ENCODE measurements around the gene RIN1. TPM values are rescaled to one million over a fixed set of nuclear protein-coding genes. Genes with fewer than 3 reads are reported as not detected.

The RIN1 gene
- total and polyA plus RNA-seq, 2 experiments from 2014 or later = 6.2 to 9.5 TPM

DNA sequence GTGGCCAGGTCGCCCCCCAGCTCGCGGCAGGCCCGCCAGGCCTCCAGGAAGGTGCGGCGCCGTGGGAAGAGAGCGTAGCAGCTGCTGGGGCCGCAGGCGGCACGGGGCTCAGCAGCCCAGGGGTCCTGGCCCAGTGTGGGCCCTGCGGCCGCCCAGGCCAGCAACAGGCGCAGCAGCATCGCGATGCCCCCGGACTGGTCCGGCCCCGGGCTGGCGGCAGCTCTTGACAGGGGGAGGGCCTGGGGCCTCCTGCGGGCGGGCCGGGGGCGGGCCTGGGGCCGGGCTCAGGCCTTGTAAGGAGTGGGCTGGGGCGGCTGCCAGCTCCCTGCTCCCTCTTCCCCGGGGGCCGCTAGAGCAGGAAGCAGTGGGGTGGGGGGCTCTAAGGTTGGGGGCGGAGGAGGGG, 19.4 kb downstream of the RIN1 start, which contains the start of gene CD248:
Gene CD248, minus strand, starts transcription at position 196 of the 403 bp plus-strand sequence. Its CDS starts 17 bp downstream, at position 179.
- Histone ChIP-seq H4K20me1 (ENCODE audit: insufficient read depth, poor library complexity, severe bottlenecking) (no peaks in the 10 kb centered on the region), H3K27ac (peak within 1 kb of the TSS; percentile 97), H2AFZ (no peak within 1 kb of the TSS), H3K9me3 (ENCODE audit: low read depth) (no peaks in the 10 kb centered on the region), H3K4me2 (peak within 1 kb of the TSS; percentile 77), H3K9me2 (replicated peaks; ENCODE audit: insufficient read depth) (no peaks in the 10 kb centered on the region), H3K27me3 (no peaks in the 10 kb centered on the region), H3K4me3 (peak within 1 kb of the TSS; percentile 19), H3K36me3 (replicated peaks; ENCODE audit: insufficient read depth, low read depth) (no peaks in the 10 kb centered on the region), H3K4me1 (ENCODE audit: insufficient read depth) (peaks cover 23% of the 10 kb centered on the region), H3K79me2 (peaks cover 29% of the 10 kb centered on the region)
- DNase-seq (ENCODE audit: low spot score) = peak; percentile 84
- WGBS (ENCODE audit: low lambda C conversion rate, missing lambda C conversion rate) = 35% methylated on average over 10 of the region's 29 CpGs
- no peak for TF ChIP-seq EZH2 (IDR thresholded peaks at IDR 0.05; ENCODE audit: borderline replicate concordance)

DNA sequence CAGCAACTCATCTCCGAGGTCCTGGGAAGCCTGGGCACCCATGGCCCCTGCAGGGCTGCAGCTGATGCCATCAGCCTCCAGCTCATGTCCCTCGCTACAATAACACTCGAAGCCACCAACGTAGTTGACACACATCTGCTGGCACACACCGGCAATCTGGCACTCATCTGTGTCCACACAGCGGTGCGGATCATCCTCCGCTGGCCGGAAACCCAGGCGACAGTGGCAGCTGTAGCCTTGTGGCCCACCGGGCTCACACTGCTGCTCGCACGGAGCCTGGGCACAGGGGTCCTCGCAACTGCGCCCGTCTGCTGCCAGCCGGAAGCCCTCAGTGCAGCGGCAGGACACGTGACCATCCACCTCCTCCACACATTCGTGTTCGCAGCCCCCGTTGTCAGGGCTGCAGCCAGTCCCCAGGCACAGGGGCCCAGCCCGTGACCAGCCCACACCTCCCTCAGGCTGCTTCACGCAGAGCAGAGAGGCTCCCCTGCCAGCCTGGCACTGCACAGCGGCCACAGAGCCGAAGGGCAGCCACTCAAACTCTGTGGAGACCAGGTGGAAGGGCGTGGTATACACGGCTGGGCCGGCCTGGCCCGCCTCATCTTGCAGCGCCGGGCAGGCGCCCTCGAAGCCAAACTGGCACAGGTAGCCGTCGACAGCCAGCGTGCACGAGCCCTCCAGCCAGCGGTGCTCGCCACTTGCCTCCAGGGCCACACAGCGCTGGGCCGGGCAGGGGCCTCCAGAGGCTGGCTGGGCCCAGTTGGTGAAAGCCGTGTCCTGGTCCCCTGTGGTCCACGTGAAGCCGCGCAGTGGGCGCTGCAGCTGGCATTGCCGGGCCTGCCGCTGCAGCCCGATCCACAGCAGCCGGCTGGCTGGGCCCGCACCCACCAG, 20.1 kb downstream of the RIN1 start:
- Histone ChIP-seq H3K9me2 (replicated peaks; ENCODE audit: insufficient read depth) (no peaks in the 10 kb centered on the region), H3K4me3 (peak overlapping the region; percentile 19), H3K27ac (peak overlapping the region; percentile 97), H3K36me3 (replicated peaks; ENCODE audit: insufficient read depth, low read depth) (no peaks in the 10 kb centered on the region), H3K79me2 (peaks cover 29% of the 10 kb centered on the region), H3K4me2 (peak overlapping the region; percentile 77), H4K20me1 (ENCODE audit: insufficient read depth, poor library complexity, severe bottlenecking) (no peaks in the 10 kb centered on the region), H2AFZ (no peak overlapping the region), H3K4me1 (ENCODE audit: insufficient read depth) (peaks cover 23% of the 10 kb centered on the region), H3K9me3 (ENCODE audit: low read depth) (no peaks in the 10 kb centered on the region), H3K27me3 (no peaks in the 10 kb centered on the region)
- DNase-seq (ENCODE audit: low spot score) = no peak
- TF ChIP-seq EZH2 (IDR thresholded peaks at IDR 0.05; ENCODE audit: borderline replicate concordance) (no peak), EZH2phosphoT487 (IDR thresholded peaks at IDR 0.05; ENCODE audit: low read depth, severe bottlenecking, unreplicated experiment) (no peak)
- TF ChIP-seq, protein P1, sequence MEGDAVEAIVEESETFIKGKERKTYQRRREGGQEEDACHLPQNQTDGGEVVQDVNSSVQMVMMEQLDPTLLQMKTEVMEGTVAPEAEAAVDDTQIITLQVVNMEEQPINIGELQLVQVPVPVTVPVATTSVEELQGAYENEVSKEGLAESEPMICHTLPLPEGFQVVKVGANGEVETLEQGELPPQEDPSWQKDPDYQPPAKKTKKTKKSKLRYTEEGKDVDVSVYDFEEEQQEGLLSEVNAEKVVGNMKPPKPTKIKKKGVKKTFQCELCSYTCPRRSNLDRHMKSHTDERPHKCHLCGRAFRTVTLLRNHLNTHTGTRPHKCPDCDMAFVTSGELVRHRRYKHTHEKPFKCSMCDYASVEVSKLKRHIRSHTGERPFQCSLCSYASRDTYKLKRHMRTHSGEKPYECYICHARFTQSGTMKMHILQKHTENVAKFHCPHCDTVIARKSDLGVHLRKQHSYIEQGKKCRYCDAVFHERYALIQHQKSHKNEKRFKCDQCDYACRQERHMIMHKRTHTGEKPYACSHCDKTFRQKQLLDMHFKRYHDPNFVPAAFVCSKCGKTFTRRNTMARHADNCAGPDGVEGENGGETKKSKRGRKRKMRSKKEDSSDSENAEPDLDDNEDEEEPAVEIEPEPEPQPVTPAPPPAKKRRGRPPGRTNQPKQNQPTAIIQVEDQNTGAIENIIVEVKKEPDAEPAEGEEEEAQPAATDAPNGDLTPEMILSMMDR (IDR thresholded peaks at IDR 0.05; ENCODE audit: poor library complexity) = no peak
- 83% methylated on average over 50 of the region's 52 CpGs for WGBS (ENCODE audit: low lambda C conversion rate, missing lambda C conversion rate)

DNA sequence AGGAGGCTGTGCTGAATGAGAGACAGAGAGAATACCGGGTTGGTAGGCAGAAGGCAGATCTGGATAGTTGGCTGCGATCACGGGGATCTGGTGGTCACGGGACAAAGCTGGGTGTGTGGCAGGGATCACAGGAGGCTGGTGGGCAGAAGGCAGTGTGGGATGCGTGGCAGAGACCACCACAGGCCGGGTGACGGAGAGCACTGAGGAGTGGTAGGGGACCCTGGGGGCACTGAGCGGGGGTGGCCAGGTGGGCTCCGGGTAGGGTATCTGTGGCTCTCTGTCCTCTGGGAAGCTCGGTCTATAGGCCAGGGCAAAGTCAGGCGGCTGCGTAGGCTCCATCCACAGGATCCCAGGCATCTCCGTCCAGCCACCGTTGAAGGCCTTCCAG, 20.7 kb downstream of the RIN1 start:
- H3K27ac ChIP-seq = peak overlapping the region; percentile 97
- WGBS (ENCODE audit: low lambda C conversion rate, missing lambda C conversion rate) = 90% methylated on average over 10 of the region's 14 CpGs
- peaks cover 29% of the 10 kb centered on the region for H3K79me2 ChIP-seq
- peak overlapping the region; percentile 23 for H3K4me3 ChIP-seq
- H3K4me1 ChIP-seq (ENCODE audit: insufficient read depth) = peaks cover 23% of the 10 kb centered on the region
- peak overlapping the region; percentile 77 for H3K4me2 ChIP-seq
- no peaks in the 10 kb centered on the region for H3K36me3 ChIP-seq (replicated peaks; ENCODE audit: insufficient read depth, low read depth)
- no peaks in the 10 kb centered on the region for H4K20me1 ChIP-seq (ENCODE audit: insufficient read depth, poor library complexity, severe bottlenecking)
- no peak overlapping the region for H2AFZ ChIP-seq
- TF ChIP-seq EZH2 (IDR thresholded peaks at IDR 0.05; ENCODE audit: borderline replicate concordance) = no peak
- TF ChIP-seq, protein P1 (IDR thresholded peaks at IDR 0.05; ENCODE audit: poor library complexity) = no peak
- TF ChIP-seq EZH2phosphoT487 (IDR thresholded peaks at IDR 0.05; ENCODE audit: low read depth, severe bottlenecking, unreplicated experiment) = no peak
- no peaks in the 10 kb centered on the region for H3K9me2 ChIP-seq (replicated peaks; ENCODE audit: insufficient read depth)
- H3K9me3 ChIP-seq (ENCODE audit: low read depth) = no peaks in the 10 kb centered on the region
- DNase-seq (ENCODE audit: low spot score) = no peak
- no peaks in the 10 kb centered on the region for H3K27me3 ChIP-seq

Measured in hepatocyte (in vitro differentiated cells).